GM10847 (cell line): ENCODE results near the gene FTO.

Experiments
- POLR2A ChIP-seq: IDR thresholded peaks from 2 replicates; pipeline ENCODE4 v1.6.1; 2011; ENCODE audit not compliant: insufficient read length; ENCODE audit errors: extremely low read depth

Gene FTO

DNA sequence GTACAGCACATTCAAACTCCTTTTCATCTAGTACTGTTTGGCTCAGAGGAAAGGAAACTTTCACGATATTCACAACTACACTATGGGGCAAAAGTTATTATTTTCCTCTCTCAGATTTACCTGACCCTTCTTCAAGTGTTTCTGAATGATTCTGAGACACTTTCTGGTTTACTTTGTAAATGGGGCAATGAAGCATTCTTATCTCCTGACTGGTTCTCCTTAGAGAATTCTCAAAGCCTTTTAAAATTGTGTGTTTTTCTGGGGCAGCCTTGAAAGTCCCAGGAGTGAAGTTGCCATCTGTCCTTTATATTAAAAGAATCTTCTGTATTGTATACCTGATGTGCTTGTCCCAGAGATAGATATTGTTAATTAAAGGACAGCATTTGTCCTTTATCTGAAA, 264.9 kb downstream of the FTO start:
- TF ChIP-seq POLR2A, result no peak

DNA sequence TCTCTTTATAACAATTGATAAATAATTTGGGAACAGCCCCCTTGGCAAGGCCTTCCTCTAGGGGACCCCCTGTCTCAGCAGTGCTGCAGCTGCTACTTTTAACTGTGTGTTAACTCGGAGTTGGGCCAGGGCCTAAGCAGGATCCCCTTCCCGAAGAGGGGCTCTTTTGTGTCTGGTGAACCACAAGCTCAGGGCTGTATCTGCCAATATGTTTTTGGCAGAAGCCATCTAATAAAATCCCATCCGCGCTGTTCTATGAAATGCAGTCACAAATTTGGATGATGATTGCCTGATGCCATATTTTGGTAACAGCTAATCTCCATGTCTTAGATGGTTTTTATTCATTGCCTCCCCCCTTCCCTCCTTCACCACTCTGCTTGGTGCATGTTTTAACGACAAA, 267.7 kb downstream of the FTO start:
- no peak for TF ChIP-seq POLR2A

DNA sequence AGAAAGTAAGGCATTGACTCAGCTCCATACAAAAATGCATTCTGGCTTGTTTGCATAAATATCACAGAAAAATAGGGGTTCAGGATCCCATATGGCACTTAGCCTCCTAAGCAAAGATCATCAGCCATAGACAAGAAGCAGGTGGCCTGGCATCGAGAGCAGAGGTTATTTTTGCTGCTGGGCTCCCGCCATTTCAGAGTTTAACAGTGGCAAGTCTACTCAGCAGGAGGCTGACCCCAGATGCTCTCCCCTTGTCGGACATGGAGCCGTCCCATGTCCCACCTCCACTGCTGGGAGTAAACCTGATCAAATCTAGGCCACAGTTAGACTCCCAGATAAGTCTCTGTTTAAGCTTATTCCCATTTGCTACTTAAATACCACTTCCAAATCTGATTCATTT, 269.1 kb downstream of the FTO start:
- TF ChIP-seq POLR2A, result no peak

DNA sequence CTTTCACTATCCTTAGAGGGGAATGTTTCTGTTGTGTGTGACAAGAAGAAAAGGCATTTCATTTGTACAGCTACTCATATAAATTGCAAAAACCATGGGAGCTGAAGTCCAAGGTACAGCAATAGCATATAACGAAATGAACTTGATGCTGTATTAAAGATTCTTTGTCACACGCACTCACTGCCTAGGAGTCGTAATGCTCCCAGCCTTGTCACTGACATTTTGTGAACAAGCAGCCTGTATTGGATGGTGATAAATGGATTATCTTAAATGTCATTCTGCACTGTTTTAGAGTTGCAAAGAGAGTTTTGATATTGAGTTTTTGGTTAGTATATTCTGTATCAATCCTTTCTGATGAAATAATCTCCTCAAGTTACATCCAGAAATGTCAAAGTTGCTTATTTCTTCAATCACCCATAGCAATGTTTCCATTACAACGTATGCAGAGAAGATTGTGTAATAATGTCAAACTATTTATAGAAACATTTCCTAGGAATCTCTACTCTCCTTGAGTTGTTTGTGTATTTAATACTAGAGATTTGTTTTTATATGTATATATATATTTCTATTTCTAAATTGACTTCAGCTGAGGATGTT, 270.6 kb downstream of the FTO start:
- TF ChIP-seq POLR2A, result no peak

DNA sequence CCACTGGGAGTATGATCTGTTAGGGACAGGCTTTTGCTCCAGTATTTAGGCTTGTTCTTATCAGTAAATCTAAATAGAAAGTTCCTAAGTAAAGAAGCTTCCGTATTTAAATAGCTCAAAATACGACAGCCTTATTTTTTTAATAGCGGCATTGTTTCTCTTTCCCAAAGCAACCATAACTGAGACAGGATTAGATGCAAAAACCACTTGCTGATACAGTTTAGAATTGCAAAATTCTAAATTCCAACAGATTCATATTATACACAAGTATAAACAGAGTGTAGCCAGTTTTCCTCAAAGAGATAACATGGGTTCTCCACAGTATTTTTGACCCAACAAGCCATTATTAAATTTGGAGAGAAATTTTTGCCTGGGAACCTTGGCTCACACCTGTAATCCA, 276.7 kb downstream of the FTO start:
- TF ChIP-seq POLR2A, result no peak

DNA sequence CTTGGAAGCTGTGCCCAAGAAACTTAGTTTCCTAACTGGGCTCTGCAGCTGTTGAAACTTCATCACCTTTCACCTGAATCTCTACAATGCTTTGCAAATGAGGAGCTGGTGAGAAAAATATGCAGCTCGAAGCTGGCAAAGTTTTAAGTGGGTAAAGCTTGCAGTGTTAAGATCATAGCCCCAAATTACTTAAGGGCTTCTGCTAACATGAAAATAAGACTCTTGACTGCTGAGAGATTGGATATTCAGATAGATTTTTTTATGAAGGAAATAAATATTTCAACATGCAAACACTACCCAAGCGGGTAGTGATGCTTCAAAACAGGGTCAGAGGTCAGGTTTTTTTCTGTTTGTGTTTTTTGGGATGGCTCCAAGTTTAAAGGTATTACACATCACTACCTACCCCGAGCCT, 278.7 kb downstream of the FTO start:
- no peak for TF ChIP-seq POLR2A

DNA sequence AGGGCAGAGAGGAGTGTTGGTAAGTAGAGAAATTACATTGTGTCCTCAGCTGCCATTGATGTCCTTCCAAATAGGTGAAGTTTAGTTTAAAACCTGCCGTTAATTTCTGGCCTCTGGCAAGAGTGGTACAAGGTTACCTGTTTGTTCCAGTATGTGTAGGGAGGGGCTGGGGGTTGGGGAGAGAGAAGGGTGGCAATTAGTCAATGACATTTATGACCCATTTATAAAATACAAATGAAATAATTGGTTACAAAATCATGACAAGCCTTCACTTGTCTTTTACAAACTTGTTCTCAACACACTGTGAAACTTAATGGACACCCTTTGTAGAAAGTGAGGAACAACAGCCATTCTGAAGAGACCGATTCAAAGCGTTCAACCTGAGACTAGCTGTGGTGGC, 281.0 kb downstream of the FTO start:
- TF ChIP-seq POLR2A, result no peak

DNA sequence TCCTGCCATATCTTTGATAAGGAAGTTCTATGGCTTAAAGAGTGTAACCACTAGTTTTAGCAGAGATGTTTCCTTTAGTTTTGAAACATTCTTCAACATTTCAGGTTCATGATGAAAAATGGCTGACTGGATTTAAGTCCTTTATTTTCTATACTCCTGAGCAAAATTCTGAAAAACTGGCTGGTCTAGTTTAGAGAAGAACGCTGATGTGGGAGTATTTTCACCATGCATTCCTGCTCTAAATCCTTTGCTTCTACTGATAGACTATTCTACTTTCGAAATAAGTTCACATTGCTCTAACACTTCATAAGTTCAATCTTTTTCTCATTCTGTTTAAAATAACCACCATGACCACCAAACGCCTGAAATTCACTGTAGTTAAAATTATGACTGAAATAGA, 281.9 kb downstream of the FTO start:
- no peak for TF ChIP-seq POLR2A

DNA sequence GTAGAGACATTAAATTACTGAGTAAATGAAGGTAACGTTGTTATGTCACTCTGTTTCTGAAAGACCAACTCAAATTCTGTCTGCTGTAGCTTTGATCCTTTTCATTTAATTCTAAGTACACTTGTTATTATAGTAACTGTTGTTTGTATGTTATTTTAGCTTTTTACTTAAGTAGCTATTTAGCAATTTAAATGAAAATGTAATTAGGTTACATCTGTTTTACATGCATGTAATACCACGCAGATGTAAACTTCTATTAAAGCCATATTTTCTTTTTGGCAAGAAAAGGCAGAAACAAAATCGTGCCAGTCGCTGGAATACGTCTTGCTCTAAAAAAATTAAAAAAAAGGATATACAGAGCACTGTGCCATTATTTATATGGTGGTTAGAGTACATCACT, 282.8 kb downstream of the FTO start:
- no peak for TF ChIP-seq POLR2A

DNA sequence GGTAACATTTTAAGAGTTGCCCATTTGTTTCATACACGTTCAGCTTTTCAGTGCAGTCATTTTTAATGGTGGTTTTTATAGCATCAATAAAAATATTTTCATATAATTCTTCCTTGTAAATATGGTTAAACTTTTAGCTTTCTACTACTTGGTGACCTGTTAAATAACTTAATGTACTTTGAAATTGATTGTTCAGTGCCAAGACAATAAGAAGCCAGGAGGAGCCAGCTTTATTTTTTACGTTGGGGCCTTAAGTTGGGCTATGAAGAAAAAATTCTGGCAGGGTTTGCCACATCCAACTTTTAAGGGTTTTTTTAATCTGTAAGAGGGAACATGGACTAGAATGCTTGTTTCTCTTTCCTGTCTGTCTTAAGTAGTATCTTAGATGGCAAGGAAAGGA, 284.2 kb downstream of the FTO start:
- TF ChIP-seq POLR2A, result no peak

DNA sequence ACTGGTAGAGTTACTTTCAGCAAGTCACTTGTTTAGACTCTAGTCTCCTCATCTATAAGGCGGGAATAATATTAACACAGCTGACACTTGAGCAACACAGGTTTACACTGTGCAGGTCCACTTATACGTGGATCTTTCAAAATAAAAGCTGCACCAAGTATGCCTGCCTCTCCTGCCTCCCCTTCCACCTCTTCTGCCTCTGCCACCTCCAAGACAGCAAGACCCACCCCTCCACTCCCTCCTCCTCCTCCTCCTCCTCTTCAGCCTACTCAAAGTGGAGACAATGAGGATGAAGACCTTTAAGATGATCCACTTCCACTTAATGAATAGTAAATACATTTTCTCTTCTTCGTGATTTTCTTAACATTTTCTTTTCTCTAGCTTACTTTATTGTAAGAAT, 285.6 kb downstream of the FTO start:
- no peak for TF ChIP-seq POLR2A

DNA sequence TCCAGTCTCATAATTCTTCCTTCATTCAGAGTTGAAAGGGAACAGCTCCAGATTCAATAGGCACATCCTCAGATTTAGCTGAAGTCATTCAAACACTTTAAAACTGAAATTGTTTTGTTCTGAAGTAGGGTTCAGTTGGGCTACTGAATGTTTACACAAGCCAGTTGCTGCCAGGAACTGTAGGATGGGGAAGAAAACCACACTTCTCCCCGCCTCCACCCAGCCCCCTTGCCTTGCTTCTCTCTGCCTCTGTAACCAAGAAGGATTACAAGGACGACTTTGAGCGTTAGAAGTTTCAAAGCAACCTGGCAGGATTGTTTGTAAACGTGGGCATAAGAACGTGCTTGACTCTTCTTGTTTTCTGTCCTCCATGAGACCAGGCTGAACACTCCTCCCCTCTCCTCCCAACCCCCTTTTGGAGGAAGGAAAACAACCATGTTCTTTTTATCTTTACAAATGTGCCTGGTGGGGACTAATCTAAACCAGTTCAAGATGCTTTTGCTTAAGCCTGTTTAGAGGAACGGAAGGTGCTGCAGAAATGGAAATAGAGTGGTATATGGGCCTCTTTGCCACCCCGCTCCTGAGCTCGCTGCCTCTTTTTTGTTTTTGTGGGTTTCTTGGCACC, 287.9 kb downstream of the FTO start:
- TF ChIP-seq POLR2A, result no peak

DNA sequence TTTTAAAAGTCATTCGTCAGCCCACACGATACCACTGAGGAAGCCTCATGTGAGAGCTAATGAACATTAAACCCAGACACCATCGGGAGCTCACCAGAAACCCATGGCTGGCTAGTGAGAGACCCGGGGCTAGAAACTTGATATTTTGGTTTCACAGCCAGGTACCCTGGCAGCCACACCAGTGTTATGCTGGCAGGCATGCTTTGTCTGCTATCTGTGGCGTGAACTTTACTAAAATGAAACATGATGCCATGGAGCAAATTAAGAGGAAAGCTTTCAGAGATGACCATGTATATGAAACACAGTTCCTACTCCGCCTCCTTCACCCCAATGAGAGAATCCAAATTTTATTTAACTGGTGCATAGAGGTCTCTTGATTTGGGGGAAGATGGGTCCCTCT, 291.4 kb downstream of the FTO start:
- no peak for TF ChIP-seq POLR2A

DNA sequence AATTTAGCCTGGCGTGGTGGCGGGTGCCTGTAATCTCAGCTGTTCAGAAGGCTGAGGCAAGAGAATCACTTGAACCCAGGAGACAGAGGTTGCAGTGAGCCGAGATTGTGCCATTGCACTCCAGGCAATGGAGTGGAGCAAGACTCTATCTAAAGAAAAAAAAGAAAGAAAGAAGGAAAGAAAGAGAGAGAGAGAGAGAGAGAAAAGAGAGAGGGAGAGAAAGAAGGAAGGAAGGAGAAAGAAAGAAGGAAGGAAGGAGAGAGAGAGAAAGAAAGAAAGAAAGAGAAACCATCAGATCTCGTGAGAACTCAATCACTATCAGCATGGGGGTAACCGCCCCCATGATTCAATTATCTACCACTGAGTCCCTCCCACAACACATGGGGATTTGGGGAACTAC, 293.0 kb downstream of the FTO start:
- no peak for TF ChIP-seq POLR2A

DNA sequence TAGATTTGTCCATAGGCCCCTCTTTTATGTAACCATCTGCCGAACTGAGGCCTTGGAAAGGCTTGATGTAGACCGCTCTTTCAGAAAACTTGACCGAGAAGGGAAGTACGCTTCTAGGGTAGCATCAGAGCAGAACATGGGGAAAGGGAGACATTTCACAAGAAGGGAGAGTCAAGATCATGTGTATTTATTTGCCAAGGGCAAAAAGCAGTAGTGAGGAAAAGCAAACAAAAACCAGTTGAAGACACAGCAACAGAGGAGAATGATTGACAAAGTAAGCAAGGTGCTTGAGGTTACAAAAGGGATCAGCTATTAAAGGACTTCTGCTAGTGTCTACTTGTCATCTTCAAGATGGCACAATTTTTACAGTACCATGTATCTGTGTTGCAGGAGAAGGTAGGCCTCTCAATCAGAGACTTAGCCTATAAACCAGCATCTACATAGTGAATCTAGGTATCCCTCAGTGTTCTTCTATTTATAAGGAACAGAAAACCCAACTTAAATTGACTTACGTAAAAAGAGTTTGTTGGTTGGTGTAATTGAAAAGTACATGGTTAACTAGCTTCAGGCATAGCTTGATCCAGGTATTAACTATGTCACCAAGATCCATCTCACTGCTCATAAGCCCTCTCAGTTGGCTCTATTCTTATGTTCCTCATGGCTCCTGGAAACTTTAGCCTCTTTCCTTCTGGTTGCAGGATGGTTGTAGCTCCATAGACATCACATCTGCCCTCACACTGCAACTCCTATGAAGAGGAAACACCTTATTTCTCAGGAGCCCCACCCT, 294.3 kb downstream of the FTO start:
- TF ChIP-seq POLR2A, result no peak

DNA sequence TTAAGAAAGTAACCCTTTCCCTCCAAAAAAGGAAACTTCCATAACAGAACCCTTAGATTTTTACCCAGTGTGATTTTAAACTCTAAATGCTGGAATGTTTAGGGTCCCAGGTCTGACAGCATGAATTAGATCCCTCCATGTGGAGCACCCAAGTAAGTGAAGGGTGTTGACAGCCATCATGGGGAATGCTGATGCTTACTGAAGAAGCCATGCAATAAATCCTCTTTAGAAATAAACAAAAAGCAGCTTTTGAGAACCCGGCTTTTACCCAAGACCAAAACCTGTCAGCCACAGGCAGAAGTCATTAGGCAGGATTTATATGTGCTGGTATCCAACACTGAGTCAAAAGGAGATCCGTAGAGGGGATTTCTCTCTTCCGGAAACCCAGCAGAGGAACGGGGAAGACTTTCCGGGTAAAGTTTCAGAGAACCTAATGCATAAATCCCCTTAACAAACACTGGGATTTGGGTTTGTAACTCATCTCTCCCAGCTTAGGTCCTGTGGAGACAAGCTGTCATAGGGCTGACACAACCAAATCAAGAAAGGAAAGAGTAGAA, 295.1 kb downstream of the FTO start:
- no peak for TF ChIP-seq POLR2A
